Measurements from ENCODE around the gene CEP250.

- TF ChIP-seq EZH2phosphoT487 (IDR thresholded peaks at IDR 0.05; ENCODE audit: borderline replicate concordance, low read length) (no peak), EZH2 (IDR thresholded peaks at IDR 0.05; ENCODE audit: low read length, unreplicated experiment) (no peak), CTCF (conservative IDR thresholded peaks at IDR 0.05; ENCODE audit: low read depth, low read length) (no peak)
Observed at GRCh38 chr20:35514371-35514932, 59.1 kb downstream of the CEP250 start.
